Loucy (cell line): ENCODE results near the gene NCOA6.

ENCODE experiments used
- H2AFZ ChIP-seq: fragments of 200-600 bp; sonication (generic); 2 replicates; pipeline ENCODE4 v1.6.0; 2016; ENCODE audit warnings: antibody characterized with exemption, mild to moderate bottlenecking, low read length, moderate library complexity
- H3F3A ChIP-seq: fragments of 200-600 bp; 2 replicates; pipeline ENCODE4 v1.6.0; 2016; ENCODE audit warnings: antibody characterized with exemption, low read depth, mild to moderate bottlenecking
- H3K27me3 ChIP-seq: fragments of 200-600 bp; sonication (generic); 2 replicates; pipeline ENCODE4 v1.6.1; 2014; ENCODE audit warnings: low read length, mild to moderate bottlenecking; ENCODE audit not compliant: insufficient read depth, poor library complexity, severe bottlenecking
- H3K36me3 ChIP-seq: fragments of 200-600 bp; sonication (generic); 2 replicates; pipeline ENCODE4 v1.6.1; 2016; ENCODE audit warnings: low read length; ENCODE audit not compliant: insufficient read depth
- H3K4me1 ChIP-seq: fragments of 200-600 bp; sonication (generic); 2 replicates; pipeline ENCODE4 v1.5.1; 2014; ENCODE audit warnings: low read length, mild to moderate bottlenecking; ENCODE audit not compliant: insufficient read depth, poor library complexity, severe bottlenecking
- H3K4me2 ChIP-seq: fragments of 200-600 bp; sonication (generic); 2 replicates; pipeline ENCODE4 v1.6.0; 2014; ENCODE audit warnings: antibody characterized with exemption, low read length, low read depth, mild to moderate bottlenecking; ENCODE audit not compliant: poor library complexity, severe bottlenecking
- H3K4me3 ChIP-seq: fragments of 200-600 bp; sonication (generic); 2 replicates; pipeline ENCODE4 v1.5.1; 2014; ENCODE audit warnings: low read length, mild to moderate bottlenecking, mixed read lengths; ENCODE audit not compliant: poor library complexity, severe bottlenecking
- H3K79me2 ChIP-seq: fragments of 200-600 bp; sonication (generic); 2 replicates; pipeline ENCODE4 v1.6.1; 2014; ENCODE audit warnings: low read length; ENCODE audit not compliant: insufficient read depth
- H3K9ac ChIP-seq: fragments of 200-600 bp; sonication (generic); 2 replicates; pipeline ENCODE4 v1.6.0; 2014; ENCODE audit warnings: mild to moderate bottlenecking, low read depth, low read length, moderate library complexity; ENCODE audit not compliant: poor library complexity, severe bottlenecking
- H3K9me2 ChIP-seq: fragments of 200-600 bp; sonication (generic); replicated peaks from 2 replicates; pipeline ENCODE4 v1.6.1; 2016; ENCODE audit warnings: low read depth, low read length, mixed read lengths
- H3K9me3 ChIP-seq: fragments of 200-600 bp; sonication (generic); 2 replicates; pipeline ENCODE4 v1.6.1; 2014; ENCODE audit warnings: mild to moderate bottlenecking, antibody characterized with exemption, low read length, low read depth; ENCODE audit not compliant: insufficient read depth
- H4K20me1 ChIP-seq: fragments of 200-600 bp; sonication (generic); 2 replicates; pipeline ENCODE4 v1.6.0; 2014; ENCODE audit warnings: antibody characterized with exemption, low read length, mild to moderate bottlenecking; ENCODE audit not compliant: insufficient read depth, poor library complexity, severe bottlenecking
- CTCF ChIP-seq: fragments of 200-600 bp; sonication (generic); conservative IDR thresholded peaks from 2 replicates; pipeline ENCODE4 v1.5.1; 2014; ENCODE audit warnings: mild to moderate bottlenecking, antibody characterized with exemption, low read length
- EZH2phosphoT487 ChIP-seq: fragments of 200-600 bp; IDR thresholded peaks from 2 replicates; pipeline ENCODE4 v1.6.1; 2018; ENCODE audit warnings: antibody characterized with exemption, mild to moderate bottlenecking, moderate library complexity, borderline replicate concordance

Gene NCOA6

GRCh38 chr20:34806255-34806654 is 19.2 kb downstream of the NCOA6 start:
- H3K9ac ChIP-seq, result no peak overlapping the region
- no peaks in the 10 kb centered on the region for H3F3A ChIP-seq
- no peaks in the 10 kb centered on the region for H3K9me3 ChIP-seq
- H2AFZ ChIP-seq, result no peak overlapping the region
- no peak overlapping the region for H3K4me2 ChIP-seq
- H3K36me3 ChIP-seq, result no peaks in the 10 kb centered on the region
- no peaks in the 10 kb centered on the region for H3K27me3 ChIP-seq
- H3K4me1 ChIP-seq, result peaks cover 8% of the 10 kb centered on the region
- peaks cover 39% of the 10 kb centered on the region for H3K79me2 ChIP-seq
- H3K4me3 ChIP-seq, result no peak overlapping the region
- H3K9me2 ChIP-seq, result no peaks in the 10 kb centered on the region
- no peak for TF ChIP-seq EZH2phosphoT487
- TF ChIP-seq CTCF, result no peak
- H4K20me1 ChIP-seq, result peaks cover 2% of the 10 kb centered on the region

DNA sequence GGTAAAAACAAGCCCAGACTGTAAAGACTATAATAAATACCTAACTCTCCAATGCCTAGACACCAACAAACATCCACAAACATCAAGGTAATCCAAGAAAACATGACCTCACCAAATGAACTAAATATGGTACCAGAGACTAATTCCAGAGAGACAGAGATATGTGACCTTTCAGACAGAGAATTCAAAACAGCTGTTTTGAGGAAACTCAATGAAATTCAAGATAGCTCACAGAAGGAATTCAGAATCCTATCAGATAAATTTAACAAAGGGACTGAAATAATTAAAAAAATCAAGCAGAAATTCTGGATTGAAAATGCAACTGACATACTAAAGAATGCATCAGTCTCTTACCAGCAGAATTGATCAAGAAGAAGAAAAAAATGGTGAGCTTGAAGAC is 26.6 kb downstream of the NCOA6 start:
- Histone ChIP-seq H3K9ac (no peak overlapping the region), H3K36me3 (no peaks in the 10 kb centered on the region), H3K4me3 (no peak overlapping the region), H3K79me2 (peaks cover 65% of the 10 kb centered on the region), H3K9me2 (no peaks in the 10 kb centered on the region), H3F3A (no peaks in the 10 kb centered on the region), H3K4me2 (no peak overlapping the region), H3K27me3 (no peaks in the 10 kb centered on the region), H2AFZ (no peak overlapping the region), H3K9me3 (no peaks in the 10 kb centered on the region), H3K4me1 (peaks cover 6% of the 10 kb centered on the region), H4K20me1 (peaks cover 16% of the 10 kb centered on the region)
- no peak for TF ChIP-seq EZH2phosphoT487
- TF ChIP-seq CTCF, result no peak

DNA sequence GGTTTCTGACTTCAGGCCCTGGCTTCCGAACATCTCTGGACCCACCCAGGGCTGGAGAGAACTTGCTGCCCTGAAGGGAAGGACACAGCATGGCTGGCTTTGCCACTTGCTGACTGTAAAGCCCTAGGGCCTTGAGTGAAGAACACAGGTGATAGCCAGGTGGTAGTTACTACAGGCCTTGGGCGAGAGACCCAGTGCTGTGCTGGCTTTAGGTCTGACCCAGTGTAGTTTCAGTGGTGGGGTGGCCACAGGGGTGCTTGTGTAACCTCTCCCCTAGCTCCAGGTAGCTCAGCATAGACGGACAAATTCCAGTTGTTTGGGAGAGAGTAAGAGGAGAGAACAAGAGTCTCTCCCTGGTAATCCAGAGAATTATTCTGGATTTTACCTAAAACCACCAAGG is 27.1 kb downstream of the NCOA6 start:
- Histone ChIP-seq H3K4me1 (peaks cover 6% of the 10 kb centered on the region), H3K4me2 (no peak overlapping the region), H3K79me2 (peaks cover 70% of the 10 kb centered on the region), H3K9ac (no peak overlapping the region), H2AFZ (no peak overlapping the region), H3K9me2 (no peaks in the 10 kb centered on the region), H3F3A (no peaks in the 10 kb centered on the region), H4K20me1 (peaks cover 16% of the 10 kb centered on the region), H3K4me3 (no peak overlapping the region), H3K36me3 (no peaks in the 10 kb centered on the region), H3K9me3 (no peaks in the 10 kb centered on the region), H3K27me3 (no peaks in the 10 kb centered on the region)
- TF ChIP-seq CTCF (no peak), EZH2phosphoT487 (no peak)
